22Rv1 (cell line): ENCODE data around the gene PLS3.

ENCODE experiments used
- H3K27ac ChIP-seq: fragments of 450-650 bp; 2 replicates; pipeline ENCODE4 v1.5.1; 2017
- CTCF ChIP-seq: fragments of 450-650 bp; IDR thresholded peaks from 2 replicates; pipeline ENCODE4 v1.5.1; 2017; ENCODE audit warnings: mild to moderate bottlenecking
- ZFX ChIP-seq: fragments of 450-650 bp; IDR thresholded peaks from 2 replicates; pipeline ENCODE4 v1.6.1; 2017; ENCODE audit warnings: antibody characterized with exemption, borderline replicate concordance

The PLS3 gene

GRCh38 chrX:115693476-115693875, 132.5 kb downstream of the PLS3 start:
- TF ChIP-seq CTCF = no peak
- no peak for TF ChIP-seq ZFX
- H3K27ac ChIP-seq = no peak overlapping the region

- no peak for TF ChIP-seq ZFX
- TF ChIP-seq CTCF = no peak
- no peak overlapping the region for H3K27ac ChIP-seq
These were observed 133.1 kb downstream of the PLS3 start for GRCh38 chrX:115694028-115694427.

GRCh38 chrX:115696039-115696438, 135.1 kb downstream of the PLS3 start:
- TF ChIP-seq CTCF = no peak
- H3K27ac ChIP-seq = no peak overlapping the region

GRCh38 chrX:115696939-115697338, 136.0 kb downstream of the PLS3 start:
- TF ChIP-seq CTCF = no peak
- TF ChIP-seq ZFX = no peak
- no peak overlapping the region for H3K27ac ChIP-seq

- TF ChIP-seq ZFX (no peak), CTCF (no peak)
These were observed 136.8 kb downstream of the PLS3 start for GRCh38 chrX:115697806-115698205.

More at GRCh38 chrX:115697806-115698205, 136.8 kb downstream of the PLS3 start:
- H3K27ac ChIP-seq = no peak overlapping the region
